Measurements from ENCODE around the gene ELL2. TPM values are rescaled to one million over a fixed set of nuclear protein-coding genes. Genes with fewer than 3 reads are reported as not detected.

ELL2 gene
- polyA plus RNA-seq, 3 donors: 3.1 to 8.1 (median 5.8) TPM

DNA sequence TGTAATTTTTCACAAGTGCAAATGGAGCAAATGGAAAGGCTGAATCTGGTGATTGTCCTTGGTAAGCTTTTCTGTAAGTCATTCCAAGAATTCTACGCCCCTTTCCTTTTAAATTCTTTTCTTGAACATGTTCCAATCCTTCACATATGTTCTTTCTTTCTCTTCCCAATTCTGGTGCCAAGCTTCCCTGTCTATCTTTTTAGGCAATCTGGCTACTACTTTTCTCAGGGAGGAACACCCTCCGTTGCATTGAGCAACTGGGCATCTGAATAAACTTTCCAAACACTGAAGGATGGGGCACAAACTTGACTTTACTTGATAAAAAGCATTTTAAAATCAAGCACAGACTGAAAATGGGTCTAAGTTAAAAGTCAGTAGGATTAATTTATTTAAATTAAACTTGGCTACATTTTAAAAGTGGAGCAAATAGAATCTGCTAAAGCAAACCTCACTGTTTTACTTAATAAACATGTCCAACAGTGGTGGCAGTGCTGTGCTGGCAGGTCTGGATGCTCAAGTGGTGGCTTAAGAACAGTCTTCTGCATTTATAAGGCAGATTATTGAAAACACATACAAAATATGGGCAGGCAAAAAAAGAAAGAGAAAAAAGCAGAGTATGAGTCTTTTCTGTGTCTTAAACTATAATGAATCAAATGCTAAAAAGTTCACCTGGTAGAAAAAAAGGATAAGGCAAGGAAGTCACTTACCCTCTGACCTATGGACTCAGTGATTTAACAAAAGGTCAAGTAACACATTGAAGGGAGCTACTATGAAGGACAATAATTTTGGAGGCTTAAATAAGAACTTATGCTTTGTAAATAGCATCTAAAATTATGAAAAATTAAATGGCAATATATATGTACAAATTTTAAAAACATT lies 5.4 kb downstream of the ELL2 start:
- H3K36me3 Mint-ChIP-seq: peaks cover 10 to 24% of the 10 kb centered on the region in 2 donors
- H3K79me2 ChIP-seq (ENCODE audit: insufficient read depth, low read length): peaks cover 51% of the 10 kb centered on the region
- H3K9me3 ChIP-seq (replicated peaks in 1 of 2; ENCODE audit: control insufficient read depth in 1 of 2, insufficient read depth in 1 of 2, low read length in 2 of 2): no peaks in the 10 kb centered on the region
- no peak for DNase-seq
- peak overlapping the region in 3 of 7 donors; percentile 1 to 37 (median 34) for H3K27ac Mint-ChIP-seq
- H2AFZ ChIP-seq (ENCODE audit: insufficient read depth, low read depth, low read length, poor library complexity, severe bottlenecking): no peak overlapping the region
- H3K4me1 ChIP-seq (ENCODE audit: control insufficient read depth in 1 of 2, insufficient read depth in 2 of 2, low read length in 2 of 2): peaks cover 39 to 42% of the 10 kb centered on the region in 2 donors
- no peak overlapping the region for H3K27ac ChIP-seq (ENCODE audit: low read depth in 1 of 2, low read length in 2 of 2)
- H3K4me1 Mint-ChIP-seq: peaks cover 57% of the 10 kb centered on the region
- H3K36me3 ChIP-seq (replicated peaks in 1 of 2; ENCODE audit: control insufficient read depth in 1 of 2, insufficient read depth in 2 of 2, low read length in 2 of 2): no peaks in the 10 kb centered on the region
- no peak overlapping the region for H3K4me2 ChIP-seq (replicated peaks; ENCODE audit: extremely low read depth, low read length, poor library complexity, severe bottlenecking)
- WGBS (ENCODE audit: insufficient coverage): 100% methylated on average over 1 of the region's 2 CpGs
- TF ChIP-seq, protein P1, sequence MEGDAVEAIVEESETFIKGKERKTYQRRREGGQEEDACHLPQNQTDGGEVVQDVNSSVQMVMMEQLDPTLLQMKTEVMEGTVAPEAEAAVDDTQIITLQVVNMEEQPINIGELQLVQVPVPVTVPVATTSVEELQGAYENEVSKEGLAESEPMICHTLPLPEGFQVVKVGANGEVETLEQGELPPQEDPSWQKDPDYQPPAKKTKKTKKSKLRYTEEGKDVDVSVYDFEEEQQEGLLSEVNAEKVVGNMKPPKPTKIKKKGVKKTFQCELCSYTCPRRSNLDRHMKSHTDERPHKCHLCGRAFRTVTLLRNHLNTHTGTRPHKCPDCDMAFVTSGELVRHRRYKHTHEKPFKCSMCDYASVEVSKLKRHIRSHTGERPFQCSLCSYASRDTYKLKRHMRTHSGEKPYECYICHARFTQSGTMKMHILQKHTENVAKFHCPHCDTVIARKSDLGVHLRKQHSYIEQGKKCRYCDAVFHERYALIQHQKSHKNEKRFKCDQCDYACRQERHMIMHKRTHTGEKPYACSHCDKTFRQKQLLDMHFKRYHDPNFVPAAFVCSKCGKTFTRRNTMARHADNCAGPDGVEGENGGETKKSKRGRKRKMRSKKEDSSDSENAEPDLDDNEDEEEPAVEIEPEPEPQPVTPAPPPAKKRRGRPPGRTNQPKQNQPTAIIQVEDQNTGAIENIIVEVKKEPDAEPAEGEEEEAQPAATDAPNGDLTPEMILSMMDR (IDR thresholded peaks at IDR 0.05): no peak
- H3K4me3 ChIP-seq (replicated peaks in 1 of 3; ENCODE audit: low read depth in 2 of 3, low read length in 3 of 3): no peak overlapping the region
- no peak overlapping the region for H3K9ac ChIP-seq (ENCODE audit: insufficient read depth, low read length, poor library complexity, severe bottlenecking)
- H3K27me3 Mint-ChIP-seq (ENCODE audit: low read depth in 3 of 3): peaks cover 4 to 19% (median 9%) of the 10 kb centered on the region in 3 donors
- H3K4me3 Mint-ChIP-seq: peak overlapping the region in 1 of 2 donors; percentile 64
- H3K27me3 ChIP-seq (ENCODE audit: control insufficient read depth in 2 of 2, insufficient read depth in 2 of 2, low read length in 2 of 2): no peaks in the 10 kb centered on the region
- H4K20me1 ChIP-seq (ENCODE audit: insufficient read depth, low read length): peaks cover 94% of the 10 kb centered on the region
- H3K9me3 Mint-ChIP-seq: peaks cover 0 to 2% (median 0%) of the 10 kb centered on the region in 7 donors
- intact Hi-C loops (cut with micrococcal nuclease): loop anchor here in 1 of 2 donors (5.0 kb wide), 1 partner anchor 34 kb away; no protein-coding TSS in a partner anchor

DNA sequence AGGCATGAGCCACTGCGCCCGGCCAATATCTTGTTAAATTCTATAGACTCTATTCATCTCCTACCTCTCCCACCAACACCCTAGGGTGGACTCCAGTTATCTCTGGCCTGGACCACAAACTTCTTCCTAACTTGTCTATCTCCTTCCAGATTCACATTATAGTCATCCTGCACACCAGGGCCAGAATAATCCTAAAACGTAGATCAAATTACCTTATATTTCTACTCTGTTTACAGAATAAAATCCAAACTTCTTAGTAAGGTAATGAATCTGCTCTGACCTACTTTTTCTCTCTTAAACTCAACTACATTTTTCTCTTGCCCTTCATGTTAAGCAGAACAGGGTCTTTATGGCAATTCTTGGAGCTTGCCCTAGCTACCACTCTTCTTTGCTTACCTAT lies 6.9 kb downstream of the ELL2 start:
- Histone ChIP-seq H3K4me1 (ENCODE audit: control insufficient read depth in 1 of 2, insufficient read depth in 2 of 2, low read length in 2 of 2) (peaks cover 31% of the 10 kb centered on the region in 2 donors), H3K36me3 (replicated peaks in 1 of 2; ENCODE audit: control insufficient read depth in 1 of 2, insufficient read depth in 2 of 2, low read length in 2 of 2) (no peaks in the 10 kb centered on the region), H4K20me1 (ENCODE audit: insufficient read depth, low read length) (peaks cover 92% of the 10 kb centered on the region), H3K4me3 (replicated peaks in 1 of 3; ENCODE audit: low read depth in 2 of 3, low read length in 3 of 3) (no peak overlapping the region), H3K27me3 (ENCODE audit: control insufficient read depth in 2 of 2, insufficient read depth in 2 of 2, low read length in 2 of 2) (no peaks in the 10 kb centered on the region), H3K27ac (ENCODE audit: low read depth in 1 of 2, low read length in 2 of 2) (no peak overlapping the region), H3K9ac (ENCODE audit: insufficient read depth, low read length, poor library complexity, severe bottlenecking) (no peak overlapping the region), H3K4me2 (replicated peaks; ENCODE audit: extremely low read depth, low read length, poor library complexity, severe bottlenecking) (no peak overlapping the region), H3K79me2 (ENCODE audit: insufficient read depth, low read length) (peaks cover 38% of the 10 kb centered on the region), H2AFZ (ENCODE audit: insufficient read depth, low read depth, low read length, poor library complexity, severe bottlenecking) (no peak overlapping the region), H3K9me3 (replicated peaks in 1 of 2; ENCODE audit: control insufficient read depth in 1 of 2, insufficient read depth in 1 of 2, low read length in 2 of 2) (no peaks in the 10 kb centered on the region)
- Mint-ChIP-seq H3K36me3 (peaks cover 10 to 16% of the 10 kb centered on the region in 2 donors), H3K27me3 (ENCODE audit: low read depth in 3 of 3) (peaks cover 3 to 6% (median 4%) of the 10 kb centered on the region in 3 donors), H3K27ac (no peak overlapping the region), H3K4me1 (peaks cover 49% of the 10 kb centered on the region), H3K4me3 (no peak overlapping the region), H3K9me3 (no peaks in the 10 kb centered on the region)
- DNase-seq: no peak
- 100% methylated on average over 2 of the region's 3 CpGs for WGBS (ENCODE audit: insufficient coverage)
- intact Hi-C loops (cut with micrococcal nuclease): loop anchor here in 1 of 2 donors (5.0 kb wide), 1 partner anchor 32 kb away; no protein-coding TSS in a partner anchor
- TF ChIP-seq, protein P1 (IDR thresholded peaks at IDR 0.05): no peak
